Measurements from ENCODE around the gene ASTN2.

Gene ASTN2

DNA sequence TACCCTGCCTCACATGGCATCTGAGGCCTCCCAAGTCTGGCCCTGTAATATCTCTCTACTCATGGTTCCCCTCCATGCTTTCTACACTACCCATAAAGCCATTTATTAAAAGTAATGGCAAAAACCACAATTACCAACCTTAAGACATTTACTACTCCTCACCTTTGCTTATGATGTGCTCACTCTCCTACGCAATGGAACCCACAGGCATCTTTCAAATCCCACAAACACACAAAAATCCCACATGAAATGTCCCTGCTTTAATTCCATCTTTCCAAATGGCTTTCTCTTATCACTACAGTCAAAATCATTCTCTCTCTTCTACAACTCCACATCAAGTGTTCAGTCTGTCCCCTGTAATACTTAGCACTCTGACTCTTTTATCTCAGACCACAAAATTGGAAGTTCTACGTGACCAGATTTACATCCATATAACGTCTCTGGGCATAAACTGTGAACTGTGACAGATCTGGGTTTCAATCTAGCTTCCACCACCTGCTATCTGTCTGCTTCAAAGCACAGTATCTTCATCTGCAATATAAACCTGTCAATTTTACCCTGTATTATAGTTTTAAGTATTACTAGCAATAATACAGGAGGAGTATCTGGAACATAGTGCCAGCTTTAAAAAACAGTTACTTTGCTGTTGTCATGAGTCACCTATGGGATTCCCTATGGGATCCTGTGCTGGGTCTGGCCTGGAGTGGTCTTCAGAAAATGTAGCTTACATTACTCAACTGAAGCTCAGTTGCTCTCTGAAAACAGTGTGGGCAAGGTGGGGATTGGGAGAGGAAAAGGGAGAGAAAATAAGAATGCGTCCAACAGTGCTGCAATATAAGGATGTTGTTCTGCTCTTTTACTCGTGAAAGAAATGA lies 864.8 kb downstream of the ASTN2 start:
- no peak for FAIRE-seq
- DNase-seq (ENCODE audit: extremely low spot score, insufficient read length, low read depth) = no peak

GRCh38 chr9:116549061-116549664 lies 865.7 kb downstream of the ASTN2 start:
- FAIRE-seq (no peak), DNase-seq (ENCODE audit: extremely low spot score, insufficient read length, low read depth) (no peak)

- no peak for FAIRE-seq
- no peak for DNase-seq (ENCODE audit: extremely low spot score, insufficient read length, low read depth)
Measured at GRCh38 chr9:116547729-116548426, 867.0 kb downstream of the ASTN2 start.

- no peak for FAIRE-seq
- no peak for DNase-seq (ENCODE audit: extremely low spot score, insufficient read length, low read depth)
Measured at GRCh38 chr9:116546711-116547581, 867.9 kb downstream of the ASTN2 start.

DNA sequence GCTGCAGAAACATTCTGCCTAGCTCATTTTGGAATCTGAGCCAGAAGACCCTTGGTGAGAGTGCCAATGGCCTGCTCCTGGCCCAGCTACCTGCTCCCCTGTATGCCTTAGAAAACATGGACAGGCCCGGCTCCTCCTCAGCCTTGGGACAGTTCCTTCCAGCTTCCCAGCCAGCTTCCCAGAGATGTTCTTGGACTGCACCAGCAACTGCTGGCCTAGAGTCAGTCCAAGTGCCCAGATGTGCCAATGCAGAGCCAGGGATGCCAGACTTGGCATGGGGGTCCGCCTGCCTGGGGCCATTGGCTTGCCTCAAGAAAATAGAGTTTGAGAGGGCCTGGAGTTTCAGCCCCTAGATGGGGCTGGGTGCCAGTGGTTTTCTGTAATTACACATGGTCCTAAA lies 870.0 kb downstream of the ASTN2 start:
- no peak for FAIRE-seq

DNA sequence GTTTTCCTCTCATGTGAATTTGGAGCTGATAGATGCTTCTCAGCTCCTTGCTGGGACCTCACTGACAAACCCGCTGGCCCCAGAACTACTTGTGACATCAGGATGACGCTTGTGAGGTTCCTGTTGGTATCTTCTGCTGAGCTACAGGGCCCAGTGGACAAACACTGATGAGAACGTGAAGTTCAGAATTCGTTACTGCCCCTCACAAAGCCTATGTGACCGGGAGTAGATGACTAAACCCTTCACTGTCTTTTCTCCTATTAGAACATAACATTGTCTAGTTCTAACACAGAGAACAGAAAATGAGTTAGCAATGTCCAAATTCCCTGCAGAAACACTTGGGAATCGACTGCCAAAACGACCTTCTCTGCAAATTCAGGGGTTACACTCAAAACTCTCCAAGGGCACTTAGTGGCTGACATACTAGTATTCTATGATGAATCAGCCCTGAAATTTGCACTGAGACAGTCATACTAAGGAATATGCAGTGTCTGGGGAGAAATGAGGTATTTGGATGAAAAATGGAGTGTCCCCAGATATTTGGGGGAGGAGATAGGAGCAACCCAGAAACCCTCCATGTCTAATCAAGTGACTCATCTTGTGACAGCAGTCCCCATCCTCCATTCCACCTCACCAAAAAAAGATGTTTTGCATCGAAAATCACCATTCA lies 871.0 kb downstream of the ASTN2 start:
- DNase-seq (ENCODE audit: extremely low spot score, insufficient read length, low read depth) (no peak), FAIRE-seq (no peak)

More for the DNA sequence above, 870.0 kb downstream of the ASTN2 start:
- DNase-seq (ENCODE audit: extremely low spot score, insufficient read length, low read depth) = no peak

- FAIRE-seq (no peak), DNase-seq (ENCODE audit: extremely low spot score, insufficient read length, low read depth) (no peak)
Measured at GRCh38 chr9:116541402-116541801, 873.5 kb downstream of the ASTN2 start.

GRCh38 chr9:116539549-116539948 lies 875.3 kb downstream of the ASTN2 start:
- no peak for DNase-seq (ENCODE audit: extremely low spot score, insufficient read length, low read depth)
- no peak for FAIRE-seq

DNA sequence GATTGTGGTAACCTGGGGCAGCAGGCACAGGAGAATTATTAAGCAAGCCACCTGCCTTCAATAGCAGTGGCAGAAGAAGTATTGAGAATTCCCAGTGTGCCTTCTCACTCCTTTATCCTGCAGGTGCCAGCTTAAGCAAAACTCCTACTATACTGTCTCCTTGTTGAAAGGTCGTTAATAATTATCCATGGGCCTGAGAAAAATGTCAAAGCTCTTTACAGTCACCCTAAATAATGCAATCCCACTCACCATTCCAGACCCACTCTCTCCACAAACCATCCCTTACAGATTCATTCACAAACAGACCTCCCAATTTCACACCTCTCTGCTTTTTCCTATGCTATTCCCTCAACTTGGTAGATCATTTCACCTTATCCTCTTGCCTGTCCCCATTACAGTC lies 889.2 kb downstream of the ASTN2 start:
- no peak for FAIRE-seq

GRCh38 chr9:116524778-116525470 lies 889.9 kb downstream of the ASTN2 start:
- FAIRE-seq (no peak), DNase-seq (ENCODE audit: extremely low spot score, insufficient read length, low read depth) (no peak)

More for the DNA sequence above, 889.2 kb downstream of the ASTN2 start:
- no peak for DNase-seq (ENCODE audit: extremely low spot score, insufficient read length, low read depth)

- no peak for DNase-seq (ENCODE audit: extremely low spot score, insufficient read length, low read depth)
- peak; percentile 5 for FAIRE-seq
Measured at GRCh38 chr9:116520218-116520617, 894.6 kb downstream of the ASTN2 start.

DNA sequence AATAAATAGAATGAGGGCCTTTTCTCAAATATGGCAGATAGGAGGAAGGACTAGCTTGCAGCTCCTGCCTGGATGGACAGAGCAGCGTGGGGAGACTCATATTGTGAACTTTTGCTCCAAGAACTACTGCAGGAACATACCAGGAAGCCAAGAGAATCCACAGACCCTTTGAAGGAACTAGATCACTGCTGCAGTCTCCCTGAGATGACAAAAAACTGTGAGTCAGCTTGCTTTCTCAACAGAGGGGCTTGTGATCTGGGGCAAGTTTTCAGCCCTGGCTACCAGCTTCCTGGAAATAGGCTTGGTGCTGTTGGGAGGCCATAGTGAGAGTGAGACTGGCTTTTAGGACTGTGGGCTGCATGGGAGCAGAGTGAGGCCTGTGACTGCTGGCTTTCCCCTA lies 898.4 kb downstream of the ASTN2 start:
- no peak for FAIRE-seq
- DNase-seq (ENCODE audit: extremely low spot score, insufficient read length, low read depth) = no peak

DNA sequence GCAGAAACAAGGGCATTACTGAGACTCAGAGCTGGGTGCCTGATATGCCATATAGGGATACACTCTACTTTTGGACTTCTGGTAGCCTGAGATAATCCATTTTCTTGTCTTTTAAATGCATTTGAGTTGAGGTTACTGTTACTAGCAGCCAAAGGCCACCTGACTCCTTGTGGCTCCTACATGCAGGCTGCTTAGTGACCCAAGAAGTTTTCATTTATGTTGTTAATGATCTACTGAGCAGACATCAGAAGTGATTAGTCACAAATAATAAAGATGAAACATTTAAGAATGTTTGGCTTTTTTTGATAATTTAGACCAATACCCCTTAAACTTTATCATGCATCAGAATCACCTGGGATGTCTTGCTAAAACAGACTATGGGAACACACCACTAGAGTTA lies 899.3 kb downstream of the ASTN2 start:
- FAIRE-seq = no peak
- no peak for DNase-seq (ENCODE audit: extremely low spot score, insufficient read length, low read depth)

DNA sequence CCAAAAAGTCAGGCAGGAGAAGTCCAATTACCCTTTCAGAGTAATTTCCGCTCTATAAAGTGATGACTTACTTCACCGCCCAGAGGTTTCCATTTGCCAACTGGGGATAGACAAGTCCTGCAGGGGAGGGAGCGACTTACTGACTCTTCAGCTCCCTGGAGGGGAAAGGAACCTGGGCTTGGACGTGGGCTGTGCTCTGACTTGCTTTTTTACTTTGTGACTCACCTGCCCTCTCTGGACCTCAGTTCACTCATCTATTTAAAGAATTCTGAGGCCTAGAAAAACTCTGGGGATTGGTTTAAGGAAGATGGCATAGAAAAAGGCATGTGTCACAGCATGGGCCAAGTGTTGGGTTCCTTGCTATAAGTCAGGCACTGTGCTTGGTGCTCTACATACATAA lies 908.2 kb downstream of the ASTN2 start:
- no peak for DNase-seq (ENCODE audit: extremely low spot score, insufficient read length, low read depth)
- no peak for FAIRE-seq

DNA sequence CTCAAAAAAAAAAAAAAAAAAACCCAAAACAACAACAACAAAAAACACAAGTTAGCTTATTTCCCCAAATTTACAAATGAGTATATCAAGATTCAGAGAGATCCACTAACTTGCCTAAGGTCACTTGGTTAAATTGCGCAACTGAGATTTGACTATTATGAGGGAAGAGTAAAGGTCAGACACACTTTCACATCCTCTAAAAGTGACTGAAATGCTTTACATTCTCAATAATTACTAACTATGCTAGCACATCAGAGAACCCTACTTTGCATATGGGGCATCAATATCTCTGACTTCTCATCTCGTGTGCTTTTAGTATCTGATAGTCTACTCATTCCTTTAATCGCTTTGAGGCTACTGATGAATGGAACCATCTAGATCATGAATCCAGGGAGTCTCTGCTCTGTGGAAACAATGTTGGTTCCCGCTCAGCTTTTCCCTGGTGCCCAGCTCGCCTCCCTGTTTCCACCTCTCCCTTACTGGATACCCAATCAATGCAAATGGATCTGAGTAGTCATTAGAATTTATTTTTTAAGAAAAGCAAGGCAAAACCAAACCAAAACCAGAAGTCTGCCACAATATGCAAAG lies 909.9 kb downstream of the ASTN2 start:
- DNase-seq (ENCODE audit: extremely low spot score, insufficient read length, low read depth) = peak; percentile 8
- FAIRE-seq = peak; percentile 86

- FAIRE-seq (no peak), DNase-seq (ENCODE audit: extremely low spot score, insufficient read length, low read depth) (no peak)
Measured at GRCh38 chr9:116504081-116504480, 910.8 kb downstream of the ASTN2 start.

DNA sequence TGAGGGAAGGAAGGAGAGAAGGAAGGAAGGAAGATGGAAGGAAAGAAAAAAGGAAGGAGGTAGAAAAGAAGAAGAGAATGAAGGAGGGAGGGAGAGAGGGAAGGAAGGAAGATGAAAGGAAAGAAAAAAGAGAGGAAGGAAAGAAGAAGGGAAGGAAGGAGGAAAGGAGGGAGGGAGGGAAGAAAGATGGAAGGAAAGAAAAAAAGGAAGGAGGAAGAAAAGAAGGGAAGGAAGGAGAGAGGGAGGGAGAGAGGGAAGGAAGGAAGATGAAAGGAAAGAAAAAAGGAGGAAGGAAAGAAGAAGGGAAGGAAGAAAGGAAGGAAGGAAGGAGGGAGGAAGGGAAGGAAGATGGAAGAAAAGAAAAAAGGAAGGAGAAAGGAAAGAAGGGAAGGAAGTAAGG lies 912.1 kb downstream of the ASTN2 start:
- no peak for FAIRE-seq

DNA sequence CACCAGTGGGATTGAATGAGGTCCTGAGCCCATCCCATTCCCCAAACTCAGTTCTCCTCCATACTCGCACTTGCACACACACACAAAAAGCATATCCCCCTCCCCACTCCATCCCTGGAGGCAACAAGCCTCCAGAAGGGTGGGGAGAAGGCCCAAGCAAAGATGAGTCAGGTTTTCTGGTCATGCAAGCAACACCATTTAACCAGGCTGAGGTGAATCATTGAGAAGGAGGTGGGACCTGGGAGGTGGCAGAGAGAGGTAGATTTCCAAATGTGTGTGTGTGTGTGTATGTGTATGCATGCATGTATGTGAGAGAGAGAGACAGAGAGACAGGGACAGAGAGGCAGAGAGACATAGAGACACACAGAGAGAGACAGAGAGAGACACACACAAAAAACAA lies 913.0 kb downstream of the ASTN2 start:
- no peak for DNase-seq (ENCODE audit: extremely low spot score, insufficient read length, low read depth)
- FAIRE-seq = no peak

More for the DNA sequence above, 912.1 kb downstream of the ASTN2 start:
- no peak for DNase-seq (ENCODE audit: extremely low spot score, insufficient read length, low read depth)

All from GM18507 (cell line).